HepG2 (cell line): Measurements from ENCODE around the gene ARHGAP23. TPM values are rescaled to one million over a fixed set of nuclear protein-coding genes. Genes with fewer than 3 reads are reported as not detected.

Experiments
- AHR ChIP-seq: IDR thresholded peaks from 2 replicates; pipeline ENCODE4 v1.6.1; 2018; ENCODE audit warnings: missing genetic modification reagents, missing compliant biosample characterization
- ETV5 ChIP-seq: IDR thresholded peaks from 2 replicates; pipeline ENCODE4 v1.6.1; 2018; ENCODE audit warnings: missing biosample characterization, missing genetic modification reagents, inconsistent platforms, borderline replicate concordance
- ETV6 ChIP-seq: sonication (generic); formaldehyde crosslinking; conservative IDR thresholded peaks from 2 replicates; pipeline ENCODE4 v1.4.0; 2020; ENCODE audit warnings: missing genetic modification reagents
- FOXJ3 ChIP-seq: sonication (generic); formaldehyde crosslinking; IDR thresholded peaks from 2 replicates; pipeline ENCODE4 v1.4.0; 2020; ENCODE audit warnings: missing genetic modification reagents, mild to moderate bottlenecking, borderline replicate concordance
- FOXK2 ChIP-seq: fragments of 450-650 bp; IDR thresholded peaks from 2 replicates; pipeline ENCODE4 v1.6.1; 2016
- HNF4G ChIP-seq, 2 experiments: sonication (generic) in 1 of 2; formaldehyde crosslinking in 1 of 2; IDR thresholded peaks; 2 replicates each; pipeline versions ENCODE4 v1.4.0 to v1.6.1; 2011 to 2020; ENCODE audit warnings: borderline replicate concordance in 2 of 2, low read depth in 2 of 2, mild to moderate bottlenecking in 2 of 2, low read length in 1 of 2, missing genetic modification reagents in 1 of 2, moderate library complexity in 1 of 2
- KDM2A ChIP-seq: sonication (generic); formaldehyde crosslinking; IDR thresholded peaks from 2 replicates; pipeline ENCODE4 v1.4.0; 2020; ENCODE audit warnings: low read depth, missing genetic modification reagents, borderline replicate concordance
- RARA ChIP-seq: IDR thresholded peaks from 2 replicates; pipeline ENCODE4 v1.6.1; 2016; ENCODE audit warnings: missing genetic modification reagents, missing compliant biosample characterization
- RXRB ChIP-seq: IDR thresholded peaks from 2 replicates; pipeline ENCODE4 v1.6.1; 2016; ENCODE audit warnings: borderline replicate concordance, missing genetic modification reagents, missing compliant biosample characterization
- SNAPC2 ChIP-seq: sonication (generic); formaldehyde crosslinking; IDR thresholded peaks from 2 replicates; pipeline ENCODE4 v1.8.1; 2022; ENCODE audit warnings: mild to moderate bottlenecking, missing genetic modification reagents
- ZKSCAN1 ChIP-seq: fragments of 150-350 bp; IDR thresholded peaks from 2 replicates; pipeline ENCODE4 v1.6.1; 2014; ENCODE audit warnings: low read length
- ZNF34 ChIP-seq: sonication (generic); formaldehyde crosslinking; IDR thresholded peaks from 2 replicates; pipeline ENCODE4 v1.4.0; 2020; ENCODE audit warnings: mild to moderate bottlenecking, missing genetic modification reagents, borderline replicate concordance
- ZNF354B ChIP-seq: sonication (generic); formaldehyde crosslinking; IDR thresholded peaks from 2 replicates; pipeline ENCODE4 v1.8.0; 2022; ENCODE audit warnings: mild to moderate bottlenecking, missing genetic modification reagents
- ZSCAN9 ChIP-seq: IDR thresholded peaks from 2 replicates; pipeline ENCODE4 v1.6.1; 2016; ENCODE audit warnings: borderline replicate concordance
- polyA plus RNA-seq, 8 experiments: library from polyadenylated mRNA; depleted of rRNA in 3 of 8; stranded (reverse) in 7 of 8; unstranded in 1 of 8; fragments of >200 nt; fragmentation: Illumina TruSeq in 4 of 8; extraction: Trizol in 4 of 8; gene quantifications; 2 replicates each; pipeline versions ENCODE4 v1.2.1 to v1.2.3, GENCODE V29; 2011 to 2016; ENCODE audit warnings: low read depth in 4 of 8, missing spikeins in 1 of 8, mixed read lengths in 1 of 8; ENCODE audit not compliant: insufficient read depth in 1 of 8
- total RNA-seq, 5 experiments: library from RNA; depleted of rRNA; stranded (reverse); fragments of >200 nt; fragmentation: Illumina TruSeq; extraction: Trizol; gene quantifications; 2 replicates each; pipeline ENCODE4 v1.2.3, GENCODE V29; 2016; ENCODE audit warnings: low read depth in 1 of 5
- TF ChIP-seq, protein P1 (sequence below): sonication (generic); formaldehyde crosslinking; IDR thresholded peaks from 2 replicates; pipeline ENCODE4 v1.5.0; 2020; ENCODE audit warnings: mild to moderate bottlenecking, missing genetic modification reagents, borderline replicate concordance
- TF ChIP-seq, protein P2 (sequence below): sonication (generic); formaldehyde crosslinking; IDR thresholded peaks from 2 replicates; pipeline ENCODE4 v1.5.1; 2020; ENCODE audit warnings: missing genetic modification reagents, mild to moderate bottlenecking, borderline replicate concordance
- TF ChIP-seq, protein P3 (sequence below): fragments of 450-650 bp; IDR thresholded peaks from 2 replicates; pipeline ENCODE4 v1.6.1; 2016
- TF ChIP-seq, protein P4 (sequence below): sonication (generic); formaldehyde crosslinking; IDR thresholded peaks from 2 replicates; pipeline ENCODE4 v1.4.0; 2020; ENCODE audit warnings: mild to moderate bottlenecking, missing genetic modification reagents, borderline replicate concordance

Gene ARHGAP23
- total and polyA plus RNA-seq, 2 of the 13 experiments (the other 11 are each of a cell fraction or from before 2014, with no cell fraction given): 0.03 TPM; not detected in 1

DNA sequence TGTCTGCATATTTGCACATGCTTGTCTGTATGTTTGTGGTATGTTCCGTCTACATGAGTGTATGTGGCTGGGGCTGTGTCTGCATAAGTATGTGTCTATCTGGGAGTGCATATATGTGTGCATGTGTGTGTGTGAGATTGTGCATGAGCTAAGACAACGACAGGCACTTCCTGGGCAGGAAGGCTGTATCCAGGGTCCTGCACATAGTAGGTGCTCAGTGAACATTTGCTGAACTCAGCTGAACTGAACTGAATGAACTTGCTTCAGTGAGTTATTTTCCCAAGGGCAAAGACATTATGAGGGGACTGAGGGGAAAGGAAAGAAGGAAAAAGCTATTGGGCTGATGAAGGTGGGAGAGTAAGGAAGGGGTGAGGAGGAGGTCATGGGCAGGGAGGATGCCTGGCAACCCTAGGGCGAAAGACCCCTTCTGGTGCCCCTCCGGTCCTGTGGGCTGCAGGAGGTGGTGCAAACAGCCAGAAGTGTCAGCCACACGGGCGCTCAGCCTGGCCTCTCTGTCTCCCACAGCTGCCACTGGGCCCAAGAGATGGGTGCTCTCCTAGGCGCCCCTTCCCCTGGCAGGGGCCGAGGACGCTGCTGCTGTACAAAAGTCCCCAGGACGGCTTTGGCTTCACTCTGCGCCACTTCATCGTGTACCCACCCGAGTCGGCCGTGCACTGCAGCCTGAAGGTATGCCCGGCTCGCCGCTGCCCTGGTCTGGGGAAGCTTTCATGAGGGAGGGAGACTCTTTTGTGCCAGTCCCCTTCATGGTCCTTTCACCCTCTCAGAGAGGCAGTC lies 29.5 kb downstream of the ARHGAP23 start (continued):
- TF ChIP-seq, protein P1, sequence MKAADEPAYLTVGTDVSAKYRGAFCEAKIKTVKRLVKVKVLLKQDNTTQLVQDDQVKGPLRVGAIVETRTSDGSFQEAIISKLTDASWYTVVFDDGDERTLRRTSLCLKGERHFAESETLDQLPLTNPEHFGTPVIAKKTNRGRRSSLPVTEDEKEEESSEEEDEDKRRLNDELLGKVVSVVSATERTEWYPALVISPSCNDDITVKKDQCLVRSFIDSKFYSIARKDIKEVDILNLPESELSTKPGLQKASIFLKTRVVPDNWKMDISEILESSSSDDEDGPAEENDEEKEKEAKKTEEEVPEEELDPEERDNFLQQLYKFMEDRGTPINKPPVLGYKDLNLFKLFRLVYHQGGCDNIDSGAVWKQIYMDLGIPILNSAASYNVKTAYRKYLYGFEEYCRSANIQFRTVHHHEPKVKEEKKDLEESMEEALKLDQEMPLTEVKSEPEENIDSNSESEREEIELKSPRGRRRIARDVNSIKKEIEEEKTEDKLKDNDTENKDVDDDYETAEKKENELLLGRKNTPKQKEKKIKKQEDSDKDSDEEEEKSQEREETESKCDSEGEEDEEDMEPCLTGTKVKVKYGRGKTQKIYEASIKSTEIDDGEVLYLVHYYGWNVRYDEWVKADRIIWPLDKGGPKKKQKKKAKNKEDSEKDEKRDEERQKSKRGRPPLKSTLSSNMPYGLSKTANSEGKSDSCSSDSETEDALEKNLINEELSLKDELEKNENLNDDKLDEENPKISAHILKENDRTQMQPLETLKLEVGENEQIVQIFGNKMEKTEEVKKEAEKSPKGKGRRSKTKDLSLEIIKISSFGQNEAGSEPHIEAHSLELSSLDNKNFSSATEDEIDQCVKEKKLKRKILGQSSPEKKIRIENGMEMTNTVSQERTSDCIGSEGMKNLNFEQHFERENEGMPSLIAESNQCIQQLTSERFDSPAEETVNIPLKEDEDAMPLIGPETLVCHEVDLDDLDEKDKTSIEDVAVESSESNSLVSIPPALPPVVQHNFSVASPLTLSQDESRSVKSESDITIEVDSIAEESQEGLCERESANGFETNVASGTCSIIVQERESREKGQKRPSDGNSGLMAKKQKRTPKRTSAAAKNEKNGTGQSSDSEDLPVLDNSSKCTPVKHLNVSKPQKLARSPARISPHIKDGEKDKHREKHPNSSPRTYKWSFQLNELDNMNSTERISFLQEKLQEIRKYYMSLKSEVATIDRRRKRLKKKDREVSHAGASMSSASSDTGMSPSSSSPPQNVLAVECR (CRISPR knock-in tag): 0 out of 2 replicates have a peak, but pooled peaks have one; percentile 17
- no peak for TF ChIP-seq AHR
- TF ChIP-seq ZNF34 (CRISPR knock-in tag): no peak
- TF ChIP-seq, protein P2, sequence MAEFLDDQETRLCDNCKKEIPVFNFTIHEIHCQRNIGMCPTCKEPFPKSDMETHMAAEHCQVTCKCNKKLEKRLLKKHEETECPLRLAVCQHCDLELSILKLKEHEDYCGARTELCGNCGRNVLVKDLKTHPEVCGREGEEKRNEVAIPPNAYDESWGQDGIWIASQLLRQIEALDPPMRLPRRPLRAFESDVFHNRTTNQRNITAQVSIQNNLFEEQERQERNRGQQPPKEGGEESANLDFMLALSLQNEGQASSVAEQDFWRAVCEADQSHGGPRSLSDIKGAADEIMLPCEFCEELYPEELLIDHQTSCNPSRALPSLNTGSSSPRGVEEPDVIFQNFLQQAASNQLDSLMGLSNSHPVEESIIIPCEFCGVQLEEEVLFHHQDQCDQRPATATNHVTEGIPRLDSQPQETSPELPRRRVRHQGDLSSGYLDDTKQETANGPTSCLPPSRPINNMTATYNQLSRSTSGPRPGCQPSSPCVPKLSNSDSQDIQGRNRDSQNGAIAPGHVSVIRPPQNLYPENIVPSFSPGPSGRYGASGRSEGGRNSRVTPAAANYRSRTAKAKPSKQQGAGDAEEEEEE: no peak
- TF ChIP-seq, protein P3, sequence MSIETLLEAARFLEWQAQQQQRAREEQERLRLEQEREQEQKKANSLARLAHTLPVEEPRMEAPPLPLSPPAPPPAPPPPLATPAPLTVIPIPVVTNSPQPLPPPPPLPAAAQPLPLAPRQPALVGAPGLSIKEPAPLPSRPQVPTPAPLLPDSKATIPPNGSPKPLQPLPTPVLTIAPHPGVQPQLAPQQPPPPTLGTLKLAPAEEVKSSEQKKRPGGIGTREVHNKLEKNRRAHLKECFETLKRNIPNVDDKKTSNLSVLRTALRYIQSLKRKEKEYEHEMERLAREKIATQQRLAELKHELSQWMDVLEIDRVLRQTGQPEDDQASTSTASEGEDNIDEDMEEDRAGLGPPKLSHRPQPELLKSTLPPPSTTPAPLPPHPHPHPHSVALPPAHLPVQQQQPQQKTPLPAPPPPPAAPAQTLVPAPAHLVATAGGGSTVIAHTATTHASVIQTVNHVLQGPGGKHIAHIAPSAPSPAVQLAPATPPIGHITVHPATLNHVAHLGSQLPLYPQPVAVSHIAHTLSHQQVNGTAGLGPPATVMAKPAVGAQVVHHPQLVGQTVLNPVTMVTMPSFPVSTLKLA: 0 out of 2 replicates have a peak, but pooled peaks have one; percentile 15
- no peak for TF ChIP-seq ETV6 (CRISPR knock-in tag)
- no peak for TF ChIP-seq FOXK2
- no peak for TF ChIP-seq SNAPC2 (CRISPR knock-in tag)
- no peak for TF ChIP-seq HNF4G (IDR thresholded peaks at IDR 0.05; ENCODE audit: borderline replicate concordance, low read depth, low read length)
- no peak for TF ChIP-seq HNF4G (CRISPR knock-in tag; IDR thresholded peaks at IDR 0.05; ENCODE audit: borderline replicate concordance, low read depth)
- TF ChIP-seq ZSCAN9 (CRISPR knock-in tag): no peak
- TF ChIP-seq, protein P4, sequence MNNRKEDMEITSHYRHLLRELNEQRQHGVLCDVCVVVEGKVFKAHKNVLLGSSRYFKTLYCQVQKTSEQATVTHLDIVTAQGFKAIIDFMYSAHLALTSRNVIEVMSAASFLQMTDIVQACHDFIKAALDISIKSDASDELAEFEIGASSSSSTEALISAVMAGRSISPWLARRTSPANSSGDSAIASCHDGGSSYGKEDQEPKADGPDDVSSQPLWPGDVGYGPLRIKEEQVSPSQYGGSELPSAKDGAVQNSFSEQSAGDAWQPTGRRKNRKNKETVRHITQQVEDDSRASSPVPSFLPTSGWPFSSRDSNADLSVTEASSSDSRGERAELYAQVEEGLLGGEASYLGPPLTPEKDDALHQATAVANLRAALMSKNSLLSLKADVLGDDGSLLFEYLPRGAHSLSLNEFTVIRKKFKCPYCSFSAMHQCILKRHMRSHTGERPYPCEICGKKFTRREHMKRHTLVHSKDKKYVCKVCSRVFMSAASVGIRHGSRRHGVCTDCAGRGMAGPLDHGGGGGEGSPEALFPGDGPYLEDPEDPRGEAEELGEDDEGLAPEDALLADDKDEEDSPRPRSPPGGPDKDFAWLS (CRISPR knock-in tag): no peak
- peak; percentile 39; the same call in 1 of the 2 replicates for TF ChIP-seq ZKSCAN1
- TF ChIP-seq KDM2A (CRISPR knock-in tag): no peak
- TF ChIP-seq ZNF354B (CRISPR knock-in tag): no peak
- no peak for TF ChIP-seq ETV5 (CRISPR knock-in tag)
- TF ChIP-seq RXRB (CRISPR knock-in tag): no peak
- no peak for TF ChIP-seq RARA (CRISPR knock-in tag)
- no peak for TF ChIP-seq FOXJ3 (CRISPR knock-in tag)
- TF ChIP-seq, all 625 proteins: peak for 4
